Measurements from ENCODE around the gene TRPC3.

The TRPC3 gene

GRCh38 chr4:121873604-121874003, 78.3 kb downstream of the TRPC3 start:
- no peak for DNase-seq (ENCODE audit: low read depth in 2 of 2)

- peak; percentile 92 to 97 for DNase-seq (ENCODE audit: low read depth in 2 of 2)
Observed at GRCh38 chr4:121869841-121870822, 81.7 kb downstream of the TRPC3 start, which contains the start of gene BBS7. TSS of gene BBS7 (minus strand) at chr4:121870474. CDS start at chr4:121870313, 161 bp downstream.

- DNase-seq (ENCODE audit: low read depth in 2 of 2): no peak
Observed at GRCh38 chr4:121863799-121864198, 88.1 kb downstream of the TRPC3 start.

- DNase-seq (ENCODE audit: low read depth in 2 of 2): no peak
Observed at GRCh38 chr4:121861426-121861825, 90.4 kb downstream of the TRPC3 start.

GRCh38 chr4:121860121-121860520, 91.7 kb downstream of the TRPC3 start:
- no peak for DNase-seq (ENCODE audit: low read depth in 2 of 2)

GRCh38 chr4:121851354-121851753, 100.5 kb downstream of the TRPC3 start:
- DNase-seq (ENCODE audit: low read depth in 2 of 2): no peak

GRCh38 chr4:121846662-121847061, 105.2 kb downstream of the TRPC3 start:
- no peak for DNase-seq (ENCODE audit: low read depth in 2 of 2)

GRCh38 chr4:121842862-121843261, 109.0 kb downstream of the TRPC3 start:
- DNase-seq (ENCODE audit: low read depth in 2 of 2): no peak

GRCh38 chr4:121838136-121838535, 113.7 kb downstream of the TRPC3 start:
- no peak for DNase-seq (ENCODE audit: low read depth in 2 of 2)

GRCh38 chr4:121829511-121829910, 122.3 kb downstream of the TRPC3 start:
- DNase-seq (ENCODE audit: low read depth in 2 of 2): no peak

All from stimulated activated CD4-positive, alpha-beta T cell treated with anti-CD3 and anti-CD28 coated beads, Interleukin-1b, Interleukin-23, amount 100 ng/mL, for 4 hours (primary cell).